HepG2 (cell line): ENCODE measurements around the gene DDC. TPM values are rescaled to one million over a fixed set of nuclear protein-coding genes. Genes with fewer than 3 reads are reported as not detected.
A peak's percentile ranks its signal among the peaks of the same experiment; 100 is the strongest.

Source experiments
- CHCHD3 ChIP-seq: sonication (generic); formaldehyde crosslinking; IDR thresholded peaks from 2 replicates; pipeline ENCODE4 v1.8.0; 2022; ENCODE audit warnings: mild to moderate bottlenecking, missing genetic modification reagents, moderate library complexity
- DPF2 ChIP-seq: sonication (generic); formaldehyde crosslinking; IDR thresholded peaks from 2 replicates; pipeline ENCODE4 v1.4.0; 2020; ENCODE audit warnings: mild to moderate bottlenecking, low read depth, missing genetic modification reagents, borderline replicate concordance
- ESRRA ChIP-seq: sonication (generic); formaldehyde crosslinking; IDR thresholded peaks from 2 replicates; pipeline ENCODE4 v1.5.1; 2020; ENCODE audit warnings: mild to moderate bottlenecking, low read depth, missing genetic modification reagents
- HOXA3 ChIP-seq: sonication (generic); formaldehyde crosslinking; IDR thresholded peaks from 2 replicates; pipeline ENCODE4 v1.5.0; 2020; ENCODE audit warnings: missing genetic modification reagents
- RFX1 ChIP-seq: fragments of 450-650 bp; IDR thresholded peaks from 2 replicates; pipeline ENCODE4 v1.6.1; 2017
- SRSF1 ChIP-seq: fragments of 200-400 bp; formaldehyde crosslinking; optimal IDR thresholded peaks from 2 replicates; pipeline ENCODE3; 2017; ENCODE audit warnings: mild to moderate bottlenecking, low read depth, low read length, moderate library complexity
- YEATS4 ChIP-seq: sonication (generic); formaldehyde crosslinking; IDR thresholded peaks from 2 replicates; pipeline ENCODE4 v1.4.0; 2020; ENCODE audit warnings: missing genetic modification reagents, borderline replicate concordance
- ZBTB7B ChIP-seq: sonication (generic); formaldehyde crosslinking; IDR thresholded peaks from 2 replicates; pipeline ENCODE4 v1.4.0; 2020; ENCODE audit warnings: missing genetic modification reagents
- ZFP36L1 ChIP-seq: sonication (generic); formaldehyde crosslinking; IDR thresholded peaks from 2 replicates; pipeline ENCODE4 v1.8.0; 2022; ENCODE audit warnings: mild to moderate bottlenecking, missing genetic modification reagents, moderate library complexity
- ZFX ChIP-seq: sonication (generic); formaldehyde crosslinking; IDR thresholded peaks from 2 replicates; pipeline ENCODE4 v1.4.0; 2020; ENCODE audit warnings: mild to moderate bottlenecking, low read depth, missing genetic modification reagents, moderate library complexity
- ZNF143 ChIP-seq: sonication (generic); formaldehyde crosslinking; IDR thresholded peaks from 2 replicates; pipeline ENCODE4 v1.4.0; 2020; ENCODE audit warnings: missing genetic modification reagents
- ZNF619 ChIP-seq: sonication (generic); formaldehyde crosslinking; IDR thresholded peaks from 2 replicates; pipeline ENCODE4 v1.4.0; 2020; ENCODE audit warnings: mild to moderate bottlenecking, missing genetic modification reagents
- polyA plus RNA-seq, 8 experiments: library from polyadenylated mRNA; depleted of rRNA in 3 of 8; stranded (reverse) in 7 of 8; unstranded in 1 of 8; fragments of >200 nt; fragmentation: Illumina TruSeq in 4 of 8; extraction: Trizol in 4 of 8; gene quantifications; 2 replicates each; pipeline versions ENCODE4 v1.2.1 to v1.2.3, GENCODE V29; 2011 to 2016; ENCODE audit warnings: low read depth in 4 of 8, missing spikeins in 1 of 8, mixed read lengths in 1 of 8; ENCODE audit not compliant: insufficient read depth in 1 of 8
- total RNA-seq, 5 experiments: library from RNA; depleted of rRNA; stranded (reverse); fragments of >200 nt; fragmentation: Illumina TruSeq; extraction: Trizol; gene quantifications; 2 replicates each; pipeline ENCODE4 v1.2.3, GENCODE V29; 2016; ENCODE audit warnings: low read depth in 1 of 5
- TF ChIP-seq, protein P1 (sequence below): sonication (generic); formaldehyde crosslinking; IDR thresholded peaks from 2 replicates; pipeline ENCODE4 v1.9.0; 2021; ENCODE audit warnings: missing genetic modification reagents, borderline replicate concordance
- TF ChIP-seq, protein P2 (sequence below): sonication (generic); formaldehyde crosslinking; IDR thresholded peaks from 2 replicates; pipeline ENCODE4 v1.5.0; 2020; ENCODE audit warnings: missing genetic modification reagents
- TF ChIP-seq, protein P3 (sequence below): sonication (generic); formaldehyde crosslinking; IDR thresholded peaks from 2 replicates; pipeline ENCODE4 v1.4.0; 2020; ENCODE audit warnings: missing genetic modification reagents, borderline replicate concordance
- TF ChIP-seq, protein P4 (sequence below): sonication (generic); formaldehyde crosslinking; IDR thresholded peaks from 2 replicates; pipeline ENCODE4 v1.4.0; 2020; ENCODE audit warnings: missing genetic modification reagents
- TF ChIP-seq, protein P5 (sequence below): sonication (generic); formaldehyde crosslinking; IDR thresholded peaks from 2 replicates; pipeline ENCODE4 v1.9.0; 2021; ENCODE audit warnings: missing genetic modification reagents, borderline replicate concordance

DDC gene
- total and polyA plus RNA-seq, 2 of the 13 experiments (the other 11 are each of a cell fraction or from before 2014, with no cell fraction given), result 11.7 to 93.3 TPM

DNA sequence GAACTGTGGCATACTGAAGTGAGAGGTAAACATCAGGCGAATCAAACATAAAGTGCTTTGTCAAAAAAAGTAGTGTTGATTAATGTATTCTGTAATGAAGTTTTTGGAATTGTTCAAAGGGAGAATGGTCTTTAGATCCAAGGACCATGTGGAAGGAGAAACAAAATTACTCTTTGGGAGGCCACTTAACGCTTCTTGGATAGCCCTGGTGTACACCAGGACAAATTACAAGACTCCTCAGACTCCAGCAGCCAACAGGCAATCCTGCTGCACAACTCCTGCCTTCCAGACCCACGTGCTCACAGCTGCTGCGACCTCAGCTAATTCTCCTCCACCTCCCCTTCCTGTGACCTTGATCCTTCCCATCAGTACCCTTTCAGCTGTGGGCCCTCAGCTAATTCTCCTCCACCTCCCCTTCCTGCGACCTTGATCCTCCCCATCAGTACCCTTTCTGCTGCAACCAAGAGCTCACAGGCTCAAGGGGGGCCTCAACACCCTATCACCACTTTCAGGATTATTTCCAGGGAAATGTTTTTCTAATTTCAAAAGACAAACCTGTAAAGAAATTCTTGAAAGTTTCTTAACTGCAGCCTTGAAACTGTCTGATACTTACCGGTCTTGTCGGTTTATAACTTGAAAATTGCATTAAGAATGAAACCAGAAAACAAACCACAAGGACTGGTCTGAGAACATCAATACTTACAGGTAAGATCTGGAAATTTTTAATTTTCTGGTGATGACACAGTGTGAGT, 29.7 kb upstream of the DDC start (continued):
- TF ChIP-seq ESRRA (CRISPR knock-in tag) (peak; percentile 97), DPF2 (CRISPR knock-in tag) (no peak), ZNF619 (CRISPR knock-in tag) (no peak), SRSF1 (no peak), HOXA3 (peak; percentile 51), YEATS4 (CRISPR knock-in tag) (peak; percentile 44; the same call in 1 of the 2 replicates), ZNF143 (CRISPR knock-in tag) (no peak), CHCHD3 (CRISPR knock-in tag) (no peak), RFX1 (no peak), ZBTB7B (CRISPR knock-in tag) (no peak), ZFX (peak; percentile 42; the same call in 1 of the 2 replicates), ZFP36L1 (CRISPR knock-in tag) (no peak)
- TF ChIP-seq, protein P1, sequence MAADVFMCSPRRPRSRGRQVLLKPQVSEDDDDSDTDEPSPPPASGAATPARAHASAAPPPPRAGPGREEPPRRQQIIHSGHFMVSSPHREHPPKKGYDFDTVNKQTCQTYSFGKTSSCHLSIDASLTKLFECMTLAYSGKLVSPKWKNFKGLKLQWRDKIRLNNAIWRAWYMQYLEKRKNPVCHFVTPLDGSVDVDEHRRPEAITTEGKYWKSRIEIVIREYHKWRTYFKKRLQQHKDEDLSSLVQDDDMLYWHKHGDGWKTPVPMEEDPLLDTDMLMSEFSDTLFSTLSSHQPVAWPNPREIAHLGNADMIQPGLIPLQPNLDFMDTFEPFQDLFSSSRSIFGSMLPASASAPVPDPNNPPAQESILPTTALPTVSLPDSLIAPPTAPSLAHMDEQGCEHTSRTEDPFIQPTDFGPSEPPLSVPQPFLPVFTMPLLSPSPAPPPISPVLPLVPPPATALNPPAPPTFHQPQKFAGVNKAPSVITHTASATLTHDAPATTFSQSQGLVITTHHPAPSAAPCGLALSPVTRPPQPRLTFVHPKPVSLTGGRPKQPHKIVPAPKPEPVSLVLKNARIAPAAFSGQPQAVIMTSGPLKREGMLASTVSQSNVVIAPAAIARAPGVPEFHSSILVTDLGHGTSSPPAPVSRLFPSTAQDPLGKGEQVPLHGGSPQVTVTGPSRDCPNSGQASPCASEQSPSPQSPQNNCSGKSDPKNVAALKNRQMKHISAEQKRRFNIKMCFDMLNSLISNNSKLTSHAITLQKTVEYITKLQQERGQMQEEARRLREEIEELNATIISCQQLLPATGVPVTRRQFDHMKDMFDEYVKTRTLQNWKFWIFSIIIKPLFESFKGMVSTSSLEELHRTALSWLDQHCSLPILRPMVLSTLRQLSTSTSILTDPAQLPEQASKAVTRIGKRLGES, result no peak
- TF ChIP-seq, protein P2, sequence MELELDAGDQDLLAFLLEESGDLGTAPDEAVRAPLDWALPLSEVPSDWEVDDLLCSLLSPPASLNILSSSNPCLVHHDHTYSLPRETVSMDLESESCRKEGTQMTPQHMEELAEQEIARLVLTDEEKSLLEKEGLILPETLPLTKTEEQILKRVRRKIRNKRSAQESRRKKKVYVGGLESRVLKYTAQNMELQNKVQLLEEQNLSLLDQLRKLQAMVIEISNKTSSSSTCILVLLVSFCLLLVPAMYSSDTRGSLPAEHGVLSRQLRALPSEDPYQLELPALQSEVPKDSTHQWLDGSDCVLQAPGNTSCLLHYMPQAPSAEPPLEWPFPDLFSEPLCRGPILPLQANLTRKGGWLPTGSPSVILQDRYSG (CRISPR knock-in tag), result no peak
- TF ChIP-seq, protein P3, sequence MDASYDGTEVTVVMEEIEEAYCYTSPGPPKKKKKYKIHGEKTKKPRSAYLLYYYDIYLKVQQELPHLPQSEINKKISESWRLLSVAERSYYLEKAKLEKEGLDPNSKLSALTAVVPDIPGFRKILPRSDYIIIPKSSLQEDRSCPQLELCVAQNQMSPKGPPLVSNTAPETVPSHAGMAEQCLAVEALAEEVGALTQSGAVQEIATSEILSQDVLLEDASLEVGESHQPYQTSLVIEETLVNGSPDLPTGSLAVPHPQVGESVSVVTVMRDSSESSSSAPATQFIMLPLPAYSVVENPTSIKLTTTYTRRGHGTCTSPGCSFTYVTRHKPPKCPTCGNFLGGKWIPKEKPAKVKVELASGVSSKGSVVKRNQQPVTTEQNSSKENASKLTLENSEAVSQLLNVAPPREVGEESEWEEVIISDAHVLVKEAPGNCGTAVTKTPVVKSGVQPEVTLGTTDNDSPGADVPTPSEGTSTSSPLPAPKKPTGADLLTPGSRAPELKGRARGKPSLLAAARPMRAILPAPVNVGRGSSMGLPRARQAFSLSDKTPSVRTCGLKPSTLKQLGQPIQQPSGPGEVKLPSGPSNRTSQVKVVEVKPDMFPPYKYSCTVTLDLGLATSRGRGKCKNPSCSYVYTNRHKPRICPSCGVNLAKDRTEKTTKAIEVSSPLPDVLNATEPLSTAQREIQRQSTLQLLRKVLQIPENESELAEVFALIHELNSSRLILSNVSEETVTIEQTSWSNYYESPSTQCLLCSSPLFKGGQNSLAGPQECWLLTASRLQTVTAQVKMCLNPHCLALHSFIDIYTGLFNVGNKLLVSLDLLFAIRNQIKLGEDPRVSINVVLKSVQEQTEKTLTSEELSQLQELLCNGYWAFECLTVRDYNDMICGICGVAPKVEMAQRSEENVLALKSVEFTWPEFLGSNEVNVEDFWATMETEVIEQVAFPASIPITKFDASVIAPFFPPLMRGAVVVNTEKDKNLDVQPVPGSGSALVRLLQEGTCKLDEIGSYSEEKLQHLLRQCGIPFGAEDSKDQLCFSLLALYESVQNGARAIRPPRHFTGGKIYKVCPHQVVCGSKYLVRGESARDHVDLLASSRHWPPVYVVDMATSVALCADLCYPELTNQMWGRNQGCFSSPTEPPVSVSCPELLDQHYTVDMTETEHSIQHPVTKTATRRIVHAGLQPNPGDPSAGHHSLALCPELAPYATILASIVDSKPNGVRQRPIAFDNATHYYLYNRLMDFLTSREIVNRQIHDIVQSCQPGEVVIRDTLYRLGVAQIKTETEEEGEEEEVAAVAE, result no peak
- TF ChIP-seq, protein P4, sequence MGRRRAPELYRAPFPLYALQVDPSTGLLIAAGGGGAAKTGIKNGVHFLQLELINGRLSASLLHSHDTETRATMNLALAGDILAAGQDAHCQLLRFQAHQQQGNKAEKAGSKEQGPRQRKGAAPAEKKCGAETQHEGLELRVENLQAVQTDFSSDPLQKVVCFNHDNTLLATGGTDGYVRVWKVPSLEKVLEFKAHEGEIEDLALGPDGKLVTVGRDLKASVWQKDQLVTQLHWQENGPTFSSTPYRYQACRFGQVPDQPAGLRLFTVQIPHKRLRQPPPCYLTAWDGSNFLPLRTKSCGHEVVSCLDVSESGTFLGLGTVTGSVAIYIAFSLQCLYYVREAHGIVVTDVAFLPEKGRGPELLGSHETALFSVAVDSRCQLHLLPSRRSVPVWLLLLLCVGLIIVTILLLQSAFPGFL (CRISPR knock-in tag), result no peak
- TF ChIP-seq, protein P5, sequence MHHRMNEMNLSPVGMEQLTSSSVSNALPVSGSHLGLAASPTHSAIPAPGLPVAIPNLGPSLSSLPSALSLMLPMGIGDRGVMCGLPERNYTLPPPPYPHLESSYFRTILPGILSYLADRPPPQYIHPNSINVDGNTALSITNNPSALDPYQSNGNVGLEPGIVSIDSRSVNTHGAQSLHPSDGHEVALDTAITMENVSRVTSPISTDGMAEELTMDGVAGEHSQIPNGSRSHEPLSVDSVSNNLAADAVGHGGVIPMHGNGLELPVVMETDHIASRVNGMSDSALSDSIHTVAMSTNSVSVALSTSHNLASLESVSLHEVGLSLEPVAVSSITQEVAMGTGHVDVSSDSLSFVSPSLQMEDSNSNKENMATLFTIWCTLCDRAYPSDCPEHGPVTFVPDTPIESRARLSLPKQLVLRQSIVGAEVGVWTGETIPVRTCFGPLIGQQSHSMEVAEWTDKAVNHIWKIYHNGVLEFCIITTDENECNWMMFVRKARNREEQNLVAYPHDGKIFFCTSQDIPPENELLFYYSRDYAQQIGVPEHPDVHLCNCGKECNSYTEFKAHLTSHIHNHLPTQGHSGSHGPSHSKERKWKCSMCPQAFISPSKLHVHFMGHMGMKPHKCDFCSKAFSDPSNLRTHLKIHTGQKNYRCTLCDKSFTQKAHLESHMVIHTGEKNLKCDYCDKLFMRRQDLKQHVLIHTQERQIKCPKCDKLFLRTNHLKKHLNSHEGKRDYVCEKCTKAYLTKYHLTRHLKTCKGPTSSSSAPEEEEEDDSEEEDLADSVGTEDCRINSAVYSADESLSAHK (CRISPR knock-in tag), result no peak
